Hepatocyte (in vitro differentiated cells): ENCODE data around the gene SIGLEC1. TPM values are rescaled to one million over a fixed set of nuclear protein-coding genes. Genes with fewer than 3 reads are reported as not detected.

Source experiments
- DNase-seq: peaks from one replicate; pipeline ENCODE4 v3.0.0-alpha.2; 2016; ENCODE audit warnings: low spot score
- H2AFZ ChIP-seq: fragments of 200-600 bp; sonication (generic); 2 replicates; pipeline ENCODE4 v1.6.0; 2016; ENCODE audit warnings: antibody characterized with exemption, mild to moderate bottlenecking
- H3K27ac ChIP-seq: fragments of 200-600 bp; sonication (generic); 2 replicates; pipeline ENCODE4 v1.5.1; 2016; ENCODE audit warnings: mild to moderate bottlenecking
- H3K27me3 ChIP-seq: fragments of 200-600 bp; sonication (generic); 2 replicates; pipeline ENCODE4 v1.6.1; 2016
- H3K36me3 ChIP-seq: fragments of 200-600 bp; sonication (generic); replicated peaks from 2 replicates; pipeline ENCODE4 v1.5.1; 2016; ENCODE audit warnings: low read depth; ENCODE audit not compliant: insufficient read depth
- H3K4me1 ChIP-seq: fragments of 200-600 bp; sonication (generic); 2 replicates; pipeline ENCODE4 v1.5.1; 2016; ENCODE audit warnings: mild to moderate bottlenecking, moderate library complexity; ENCODE audit not compliant: insufficient read depth
- H3K4me2 ChIP-seq: fragments of 200-600 bp; sonication (generic); 2 replicates; pipeline ENCODE4 v1.6.0; 2016
- H3K4me3 ChIP-seq: fragments of 200-600 bp; sonication (generic); 2 replicates; pipeline ENCODE4 v1.5.1; 2016; ENCODE audit warnings: mild to moderate bottlenecking
- H3K79me2 ChIP-seq: fragments of 200-600 bp; sonication (generic); 2 replicates; pipeline ENCODE4 v1.6.0; 2017; ENCODE audit warnings: mild to moderate bottlenecking
- H3K9me2 ChIP-seq: fragments of 200-600 bp; sonication (generic); replicated peaks from 2 replicates; pipeline ENCODE4 v1.6.0; 2017; ENCODE audit warnings: mild to moderate bottlenecking; ENCODE audit not compliant: insufficient read depth
- H3K9me3 ChIP-seq: fragments of 200-600 bp; sonication (generic); 2 replicates; pipeline ENCODE4 v1.5.1; 2016; ENCODE audit warnings: low read depth, mild to moderate bottlenecking
- H4K20me1 ChIP-seq: fragments of 200-600 bp; sonication (generic); 2 replicates; pipeline ENCODE4 v1.6.0; 2016; ENCODE audit warnings: mild to moderate bottlenecking; ENCODE audit not compliant: insufficient read depth, poor library complexity, severe bottlenecking
- EZH2 ChIP-seq: fragments of 200-600 bp; sonication (generic); IDR thresholded peaks from 2 replicates; pipeline ENCODE4 v1.6.1; 2016; ENCODE audit warnings: antibody characterized with exemption, mild to moderate bottlenecking, borderline replicate concordance
- EZH2phosphoT487 ChIP-seq: fragments of 200-600 bp; sonication (generic); IDR thresholded peaks from one replicate; pipeline ENCODE4 v1.6.1; 2018; ENCODE audit warnings: antibody characterized with exemption, mild to moderate bottlenecking, low read depth, moderate library complexity; ENCODE audit not compliant: unreplicated experiment, severe bottlenecking
- WGBS: methylation state at CpG from one replicate; pipeline ENCODE4 v1.1.6; 2016; ENCODE audit warnings: low lambda C conversion rate; ENCODE audit errors: missing lambda C conversion rate; 5-methylcytosine and 5-hydroxymethylcytosine counted together
- polyA plus RNA-seq: library from polyadenylated mRNA; unstranded; fragments of >200 nt; fragmentation: Nextera tagmentation; extraction: Ambion mirVana; gene quantifications from 2 replicates; pipeline ENCODE4 v1.2.1, GENCODE V29; 2016
- total RNA-seq: library from RNA; depleted of rRNA; stranded (reverse); fragments of >200 nt; gene quantifications from 2 replicates; pipeline ENCODE4 v1.2.3, GENCODE V29; 2014
- TF ChIP-seq, protein P1 (sequence below): fragments of 200-600 bp; sonication (generic); IDR thresholded peaks from 2 replicates; pipeline ENCODE4 v1.5.1; 2016; ENCODE audit warnings: antibody characterized with exemption, mild to moderate bottlenecking; ENCODE audit not compliant: poor library complexity

SIGLEC1 gene
- total and polyA plus RNA-seq, 2 experiments from 2014 or later, result 0.11 to 0.23 TPM

DNA sequence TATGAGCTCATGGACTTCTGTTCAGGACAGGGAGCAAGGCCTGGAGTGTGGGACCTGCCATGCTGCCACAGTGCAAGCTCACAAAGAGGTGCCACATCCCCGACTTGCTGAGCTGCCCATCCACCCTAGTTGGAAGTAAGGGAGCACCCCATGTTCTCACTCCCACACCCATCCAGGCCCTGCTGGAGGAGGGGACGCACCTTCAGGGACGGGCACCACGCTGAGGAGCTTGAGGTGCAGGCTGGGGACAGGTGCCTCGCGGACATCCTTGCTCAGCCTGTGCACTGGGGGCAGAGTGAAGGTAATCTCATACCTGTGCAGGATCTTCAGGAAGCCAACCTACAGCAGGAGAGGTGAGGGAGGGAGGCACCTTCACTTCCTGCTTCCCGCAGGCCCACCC lies 42.9 kb upstream of the SIGLEC1 start:
- Histone ChIP-seq H3K27ac (no peak overlapping the region), H3K9me2 (no peaks in the 10 kb centered on the region), H3K4me1 (peaks cover 4% of the 10 kb centered on the region), H3K79me2 (no peaks in the 10 kb centered on the region), H3K36me3 (no peaks in the 10 kb centered on the region), H3K27me3 (peaks cover 14% of the 10 kb centered on the region), H4K20me1 (no peaks in the 10 kb centered on the region), H2AFZ (no peak overlapping the region), H3K4me3 (no peak overlapping the region), H3K4me2 (no peak overlapping the region), H3K9me3 (no peaks in the 10 kb centered on the region)
- no peak for DNase-seq
- TF ChIP-seq, protein P1, sequence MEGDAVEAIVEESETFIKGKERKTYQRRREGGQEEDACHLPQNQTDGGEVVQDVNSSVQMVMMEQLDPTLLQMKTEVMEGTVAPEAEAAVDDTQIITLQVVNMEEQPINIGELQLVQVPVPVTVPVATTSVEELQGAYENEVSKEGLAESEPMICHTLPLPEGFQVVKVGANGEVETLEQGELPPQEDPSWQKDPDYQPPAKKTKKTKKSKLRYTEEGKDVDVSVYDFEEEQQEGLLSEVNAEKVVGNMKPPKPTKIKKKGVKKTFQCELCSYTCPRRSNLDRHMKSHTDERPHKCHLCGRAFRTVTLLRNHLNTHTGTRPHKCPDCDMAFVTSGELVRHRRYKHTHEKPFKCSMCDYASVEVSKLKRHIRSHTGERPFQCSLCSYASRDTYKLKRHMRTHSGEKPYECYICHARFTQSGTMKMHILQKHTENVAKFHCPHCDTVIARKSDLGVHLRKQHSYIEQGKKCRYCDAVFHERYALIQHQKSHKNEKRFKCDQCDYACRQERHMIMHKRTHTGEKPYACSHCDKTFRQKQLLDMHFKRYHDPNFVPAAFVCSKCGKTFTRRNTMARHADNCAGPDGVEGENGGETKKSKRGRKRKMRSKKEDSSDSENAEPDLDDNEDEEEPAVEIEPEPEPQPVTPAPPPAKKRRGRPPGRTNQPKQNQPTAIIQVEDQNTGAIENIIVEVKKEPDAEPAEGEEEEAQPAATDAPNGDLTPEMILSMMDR, result no peak
- TF ChIP-seq EZH2, result no peak
- TF ChIP-seq EZH2phosphoT487, result no peak
- WGBS, result 95% methylated on average over 7 of the region's 7 CpGs

DNA sequence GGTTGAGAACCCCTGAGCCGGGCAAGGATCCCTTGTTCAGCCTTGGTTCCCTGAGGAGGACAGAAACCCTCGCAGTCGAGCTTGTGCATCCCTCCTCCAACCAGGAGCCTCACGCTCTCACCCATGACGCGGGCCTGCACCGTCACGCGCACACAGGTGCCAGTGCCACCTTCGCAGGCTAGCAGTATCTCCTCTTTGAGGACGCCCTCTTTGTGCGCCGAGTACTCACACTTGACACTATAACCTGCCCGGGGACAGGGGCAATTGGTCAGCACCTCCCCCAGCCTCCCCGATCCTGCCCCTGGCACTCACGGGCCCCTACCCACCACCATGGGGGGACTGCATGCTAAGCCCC lies 41.9 kb upstream of the SIGLEC1 start:
- Histone ChIP-seq H3K79me2 (no peaks in the 10 kb centered on the region), H3K9me2 (no peaks in the 10 kb centered on the region), H3K27me3 (peaks cover 24% of the 10 kb centered on the region), H3K4me2 (no peak overlapping the region), H3K4me1 (peaks cover 12% of the 10 kb centered on the region), H3K9me3 (no peaks in the 10 kb centered on the region), H4K20me1 (no peaks in the 10 kb centered on the region), H3K27ac (no peak overlapping the region), H3K4me3 (no peak overlapping the region), H2AFZ (no peak overlapping the region), H3K36me3 (no peaks in the 10 kb centered on the region)
- no peak for DNase-seq
- 95% methylated on average over 16 of the region's 16 CpGs for WGBS
- no peak for TF ChIP-seq EZH2phosphoT487
- TF ChIP-seq, protein P1, result no peak
- no peak for TF ChIP-seq EZH2

DNA sequence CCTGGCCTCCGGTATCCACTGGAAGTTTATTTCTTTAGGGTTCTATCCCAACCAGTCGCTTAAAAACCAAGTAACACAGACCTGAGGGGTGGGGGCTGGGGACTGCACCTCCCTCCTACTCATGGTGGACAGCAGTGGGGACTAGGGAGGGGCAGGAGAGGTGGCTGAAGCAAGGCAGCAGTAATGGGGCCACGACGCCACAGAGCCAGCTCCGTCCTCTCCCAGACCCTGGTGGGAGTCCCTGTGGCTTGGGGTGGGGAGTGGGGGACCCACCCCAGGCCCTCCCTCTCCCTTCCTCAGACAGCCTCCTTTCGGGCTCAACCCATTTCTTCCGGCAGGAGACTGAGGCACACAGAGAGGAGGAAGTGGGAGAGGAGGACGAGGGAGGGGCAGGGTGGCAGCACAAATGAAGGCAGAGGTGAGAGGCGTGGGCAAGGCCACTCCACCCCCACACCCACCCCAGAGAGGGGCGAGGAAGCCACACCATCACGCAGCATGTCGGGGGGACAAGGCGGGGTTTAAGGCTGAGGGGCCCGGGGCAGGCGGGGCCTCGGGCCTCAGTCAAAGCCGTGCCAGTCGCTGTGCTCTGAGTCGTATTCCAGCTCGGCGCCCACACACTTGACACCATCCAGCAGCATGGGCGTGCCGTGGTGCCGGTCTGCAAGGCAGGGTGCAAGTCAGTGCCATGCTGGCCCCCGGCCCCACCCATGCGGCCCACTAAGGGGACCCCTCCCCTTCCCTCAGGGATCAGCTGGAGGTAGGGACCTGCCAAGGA lies 41.3 kb upstream of the SIGLEC1 start:
- Histone ChIP-seq H3K4me1 (peaks cover 12% of the 10 kb centered on the region), H2AFZ (no peak overlapping the region), H3K4me3 (no peak overlapping the region), H4K20me1 (no peaks in the 10 kb centered on the region), H3K27ac (no peak overlapping the region), H3K9me3 (no peaks in the 10 kb centered on the region), H3K27me3 (peaks cover 30% of the 10 kb centered on the region), H3K36me3 (no peaks in the 10 kb centered on the region), H3K9me2 (no peaks in the 10 kb centered on the region), H3K79me2 (no peaks in the 10 kb centered on the region), H3K4me2 (no peak overlapping the region)
- WGBS, result 92% methylated on average over 8 of the region's 26 CpGs
- no peak for TF ChIP-seq EZH2phosphoT487
- TF ChIP-seq EZH2, result no peak
- TF ChIP-seq, protein P1, result no peak
- no peak for DNase-seq
